PC-9 (cell line): Measurements from ENCODE around the gene OTOP2.

Source experiments
- CTCF ChIP-seq: fragments of 200-600 bp; sonication (generic); conservative IDR thresholded peaks from 2 replicates; pipeline ENCODE4 v1.6.1; 2017; ENCODE audit warnings: mixed run types, antibody characterized with exemption, mild to moderate bottlenecking, moderate library complexity
- EZH2 ChIP-seq: fragments of 200-600 bp; sonication (generic); IDR thresholded peaks from 2 replicates; pipeline ENCODE4 v1.8.0; 2017; ENCODE audit warnings: antibody characterized with exemption, low read depth

- TF ChIP-seq EZH2 (no peak), CTCF (no peak)
These were observed 22.6 kb downstream of the OTOP2 start for GRCh38 chr17:74946641-74947040.
